SK-N-SH (cell line): ENCODE results near the gene TECPR1.

ENCODE experiments used
- EP300 ChIP-seq, 2 experiments: IDR thresholded peaks; 2 replicates each; pipeline versions ENCODE4 v1.4.0 to v1.6.1; 2012; ENCODE audit warnings: borderline replicate concordance in 1 of 2, low read depth in 1 of 2, low read length in 1 of 2
- RAD21 ChIP-seq: IDR thresholded peaks from 2 replicates; pipeline ENCODE4 v1.6.1; 2012; ENCODE audit warnings: mild to moderate bottlenecking, low read length
- RXRA ChIP-seq: IDR thresholded peaks from 2 replicates; pipeline ENCODE4 v1.4.0; 2012; ENCODE audit warnings: low read depth, mild to moderate bottlenecking, borderline replicate concordance
- TF ChIP-seq, protein P1 (sequence below): fragments of 200-600 bp; sonication (generic); IDR thresholded peaks from 2 replicates; pipeline ENCODE4 v1.6.1; 2017; ENCODE audit warnings: antibody characterized with exemption, mild to moderate bottlenecking, moderate library complexity

GRCh38 chr7:98282703-98283102 is 30.7 kb upstream of the TECPR1 start:
- TF ChIP-seq, protein P1, sequence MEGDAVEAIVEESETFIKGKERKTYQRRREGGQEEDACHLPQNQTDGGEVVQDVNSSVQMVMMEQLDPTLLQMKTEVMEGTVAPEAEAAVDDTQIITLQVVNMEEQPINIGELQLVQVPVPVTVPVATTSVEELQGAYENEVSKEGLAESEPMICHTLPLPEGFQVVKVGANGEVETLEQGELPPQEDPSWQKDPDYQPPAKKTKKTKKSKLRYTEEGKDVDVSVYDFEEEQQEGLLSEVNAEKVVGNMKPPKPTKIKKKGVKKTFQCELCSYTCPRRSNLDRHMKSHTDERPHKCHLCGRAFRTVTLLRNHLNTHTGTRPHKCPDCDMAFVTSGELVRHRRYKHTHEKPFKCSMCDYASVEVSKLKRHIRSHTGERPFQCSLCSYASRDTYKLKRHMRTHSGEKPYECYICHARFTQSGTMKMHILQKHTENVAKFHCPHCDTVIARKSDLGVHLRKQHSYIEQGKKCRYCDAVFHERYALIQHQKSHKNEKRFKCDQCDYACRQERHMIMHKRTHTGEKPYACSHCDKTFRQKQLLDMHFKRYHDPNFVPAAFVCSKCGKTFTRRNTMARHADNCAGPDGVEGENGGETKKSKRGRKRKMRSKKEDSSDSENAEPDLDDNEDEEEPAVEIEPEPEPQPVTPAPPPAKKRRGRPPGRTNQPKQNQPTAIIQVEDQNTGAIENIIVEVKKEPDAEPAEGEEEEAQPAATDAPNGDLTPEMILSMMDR: no peak
- TF ChIP-seq EP300 (IDR thresholded peaks at IDR 0.05; ENCODE audit: borderline replicate concordance in 1 of 2, low read depth in 1 of 2, low read length in 1 of 2): no peak
- TF ChIP-seq RAD21: no peak
- TF ChIP-seq RXRA: no peak
